Right lobe of liver (tissue), 4 donors: ENCODE data around the gene SPTBN2.

Experiments
- POLR2A ChIP-seq: fragments of 450-650 bp; IDR thresholded peaks from one replicate; pipeline ENCODE4 v1.6.1; 2017; ENCODE audit warnings: antibody characterized with exemption, mild to moderate bottlenecking
- TF ChIP-seq, protein P1 (sequence below), 4 donors: fragments of 200-600 bp in 3 of 4; fragments of 450-650 bp in 1 of 4; IDR thresholded peaks; one replicate each; pipeline versions ENCODE4 v1.5.1 to v1.8.0; 2016 to 2022; ENCODE audit warnings: antibody characterized with exemption in 4 of 4, mild to moderate bottlenecking in 2 of 4
- donor health status: DM: no; HTN: no; CAD: no.
- donor health status: DM: no; HTN: no; CAD: no.
- donor health status: DM: no; HTN: yes; CAD: no.

DNA sequence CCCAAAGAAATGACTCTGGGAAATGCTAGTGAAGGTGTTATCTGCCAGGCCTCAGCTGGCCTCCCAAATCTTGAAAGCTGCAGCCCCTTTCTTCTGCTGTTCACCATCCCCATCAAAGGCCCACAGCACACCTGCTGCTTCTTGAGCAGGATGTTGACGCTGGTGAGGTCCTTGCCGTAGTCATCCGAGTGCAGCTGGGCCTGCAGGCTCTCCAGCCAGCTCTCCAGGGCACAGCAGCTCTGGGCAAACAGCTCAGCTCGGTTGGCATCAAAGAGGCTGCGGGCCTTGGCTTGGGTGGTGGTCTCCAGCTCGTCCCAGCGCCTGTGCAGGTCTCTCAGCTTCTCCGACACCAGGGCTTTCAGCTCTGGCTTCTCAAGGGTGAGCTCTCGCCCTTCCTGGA lies 32.9 kb downstream of the SPTBN2 start:
- TF ChIP-seq, protein P1, sequence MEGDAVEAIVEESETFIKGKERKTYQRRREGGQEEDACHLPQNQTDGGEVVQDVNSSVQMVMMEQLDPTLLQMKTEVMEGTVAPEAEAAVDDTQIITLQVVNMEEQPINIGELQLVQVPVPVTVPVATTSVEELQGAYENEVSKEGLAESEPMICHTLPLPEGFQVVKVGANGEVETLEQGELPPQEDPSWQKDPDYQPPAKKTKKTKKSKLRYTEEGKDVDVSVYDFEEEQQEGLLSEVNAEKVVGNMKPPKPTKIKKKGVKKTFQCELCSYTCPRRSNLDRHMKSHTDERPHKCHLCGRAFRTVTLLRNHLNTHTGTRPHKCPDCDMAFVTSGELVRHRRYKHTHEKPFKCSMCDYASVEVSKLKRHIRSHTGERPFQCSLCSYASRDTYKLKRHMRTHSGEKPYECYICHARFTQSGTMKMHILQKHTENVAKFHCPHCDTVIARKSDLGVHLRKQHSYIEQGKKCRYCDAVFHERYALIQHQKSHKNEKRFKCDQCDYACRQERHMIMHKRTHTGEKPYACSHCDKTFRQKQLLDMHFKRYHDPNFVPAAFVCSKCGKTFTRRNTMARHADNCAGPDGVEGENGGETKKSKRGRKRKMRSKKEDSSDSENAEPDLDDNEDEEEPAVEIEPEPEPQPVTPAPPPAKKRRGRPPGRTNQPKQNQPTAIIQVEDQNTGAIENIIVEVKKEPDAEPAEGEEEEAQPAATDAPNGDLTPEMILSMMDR (IDR thresholded peaks at IDR 0.05): no peak
- no peak for TF ChIP-seq POLR2A
